Measurements from ENCODE around the gene DTX2. TPM values are rescaled to one million over a fixed set of nuclear protein-coding genes. Genes with fewer than 3 reads are reported as not detected.
"Not testable (repeated sequence)": the region's sequence is repeated elsewhere in the genome, so short reads cannot be mapped to it uniquely, and the experiment has no call there.

The DTX2 gene
- total and polyA plus RNA-seq, 2 experiments from 2014 or later: 36.1 to 77.9 TPM

GRCh38 chr7:76425156-76425555 lies 36.4 kb upstream of the DTX2 start (continued):
- no peak for TF ChIP-seq ZNF462 (CRISPR knock-in tag; IDR thresholded peaks at IDR 0.05)
- TF ChIP-seq STAT1 (IDR thresholded peaks at IDR 0.05; ENCODE audit: unreplicated experiment): no peak

DNA sequence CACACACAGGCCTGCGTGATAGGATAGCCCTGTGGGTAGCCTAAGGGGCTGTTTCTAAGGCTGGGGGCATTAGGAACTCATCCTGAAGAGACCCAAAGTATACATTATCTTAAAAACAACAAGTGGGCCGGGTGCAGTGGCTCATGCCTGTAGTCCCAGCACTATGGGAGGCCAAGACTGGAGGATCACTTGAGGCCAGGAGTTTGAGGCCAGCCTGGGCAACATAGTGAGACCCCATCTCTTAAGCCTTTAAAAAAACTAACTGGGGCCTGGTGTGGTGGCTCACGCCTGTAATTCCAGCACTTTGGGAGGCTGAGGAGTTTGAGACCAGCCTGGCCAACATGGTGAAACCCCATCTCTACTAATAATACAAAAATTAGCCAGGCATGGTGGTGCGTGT lies 36.0 kb upstream of the DTX2 start:
- H3K4me1 Mint-ChIP-seq: peaks cover 26% of the 10 kb centered on the region
- not testable (repeated sequence) for H3K79me2 ChIP-seq (replicated peaks; ENCODE audit: insufficient read depth); H3K36me3 Mint-ChIP-seq (ENCODE audit: low read depth); H3K36me3 ChIP-seq (ENCODE audit: insufficient read depth); H2AFZ ChIP-seq; H3K9me2 ChIP-seq (ENCODE audit: insufficient read depth); H3K9me3 Mint-ChIP-seq; H3K4me3 ChIP-seq; H3F3A ChIP-seq (replicated peaks; ENCODE audit: low read depth); H3K27ac ChIP-seq (ENCODE audit: low read depth); H3K27me3 ChIP-seq (ENCODE audit: insufficient read depth); H3K4me2 ChIP-seq; H4K20me1 ChIP-seq (replicated peaks; ENCODE audit: insufficient read depth); H3K27ac Mint-ChIP-seq; DNase-seq (ENCODE audit: low spot score); ATAC-seq; H3K27me3 Mint-ChIP-seq (ENCODE audit: insufficient read depth, low read depth, poor library complexity); H3K4me3 Mint-ChIP-seq
- peaks cover 16% of the 10 kb centered on the region for H3K4me1 ChIP-seq (ENCODE audit: insufficient read depth)

- ATAC-seq (no peak), DNase-seq (ENCODE audit: low spot score) (no peak)
- H3K36me3 Mint-ChIP-seq (ENCODE audit: low read depth): no peaks in the 10 kb centered on the region; the same call in 2 of the 3 replicates
- H2AFZ ChIP-seq: no peak overlapping the region
- no peaks in the 10 kb centered on the region for H4K20me1 ChIP-seq (replicated peaks; ENCODE audit: insufficient read depth)
- peaks cover 3% of the 10 kb centered on the region; the same call in 2 of the 3 replicates for H3K9me3 Mint-ChIP-seq
- H3K4me3 ChIP-seq: no peak overlapping the region
- no peak overlapping the region for H3K27ac Mint-ChIP-seq
- H3K4me1 ChIP-seq (ENCODE audit: insufficient read depth): peaks cover 16% of the 10 kb centered on the region
- no peaks in the 10 kb centered on the region for H3F3A ChIP-seq (replicated peaks; ENCODE audit: low read depth)
- H3K79me2 ChIP-seq (replicated peaks; ENCODE audit: insufficient read depth): no peaks in the 10 kb centered on the region
- peaks cover 26% of the 10 kb centered on the region for H3K4me1 Mint-ChIP-seq
- no peaks in the 10 kb centered on the region for H3K27me3 ChIP-seq (ENCODE audit: insufficient read depth)
- no peak overlapping the region for H3K4me2 ChIP-seq
- H3K36me3 ChIP-seq (ENCODE audit: insufficient read depth): no peaks in the 10 kb centered on the region
- no peak overlapping the region for H3K4me3 Mint-ChIP-seq
- peaks cover 10% of the 10 kb centered on the region for H3K27me3 Mint-ChIP-seq (ENCODE audit: insufficient read depth, low read depth, poor library complexity)
- H3K27ac ChIP-seq (ENCODE audit: low read depth): no peak overlapping the region
- no peaks in the 10 kb centered on the region for H3K9me2 ChIP-seq (ENCODE audit: insufficient read depth)
- TF ChIP-seq CREB1 (CRISPR knock-in tag; IDR thresholded peaks at IDR 0.05; ENCODE audit: low read depth) (no peak), EZH2phosphoT487 (IDR thresholded peaks at IDR 0.05; ENCODE audit: unreplicated experiment) (no peak), STAT1 (IDR thresholded peaks at IDR 0.05; ENCODE audit: unreplicated experiment) (no peak), ZNF114 (CRISPR knock-in tag; IDR thresholded peaks at IDR 0.05) (no peak), JUNB (IDR thresholded peaks at IDR 0.05; ENCODE audit: unreplicated experiment) (no peak)
Observed at GRCh38 chr7:76426246-76426645, 35.3 kb upstream of the DTX2 start.
